SJSA1 (cell line): ENCODE results near the gene ESPN. TPM values are rescaled to one million over a fixed set of nuclear protein-coding genes. Genes with fewer than 3 reads are reported as not detected.

Experiments used
- DNase-seq, 2 experiments: peaks; one replicate each; pipeline ENCODE4 v3.0.0-alpha.2; 2015 to 2020; ENCODE audit warnings: low spot score in 2 of 2, low read depth in 1 of 2
- H3K27ac ChIP-seq: fragments of 250-450 bp; sonication (Bioruptor Pico); 2 replicates; pipeline ENCODE4 v1.5.1; 2020; ENCODE audit warnings: mild to moderate bottlenecking, moderate library complexity
- H3K27me3 ChIP-seq: fragments of 250-450 bp; sonication (Bioruptor Pico); replicated peaks from 2 replicates; pipeline ENCODE4 v1.5.1; 2020; ENCODE audit warnings: mild to moderate bottlenecking, moderate library complexity
- H3K36me3 ChIP-seq: fragments of 250-450 bp; sonication (Bioruptor Pico); 2 replicates; pipeline ENCODE4 v1.5.1; 2020; ENCODE audit warnings: mild to moderate bottlenecking
- H3K4me1 ChIP-seq: fragments of 250-450 bp; sonication (Bioruptor Pico); replicated peaks from 2 replicates; pipeline ENCODE4 v1.6.1; 2021; ENCODE audit warnings: mild to moderate bottlenecking
- H3K4me3 ChIP-seq: fragments of 250-450 bp; sonication (Bioruptor Pico); 2 replicates; pipeline ENCODE4 v1.5.1; 2020; ENCODE audit warnings: mild to moderate bottlenecking
- H3K9me3 ChIP-seq: fragments of 250-450 bp; sonication (Bioruptor Pico); replicated peaks from 2 replicates; pipeline ENCODE4 v1.5.1; 2020; ENCODE audit warnings: mild to moderate bottlenecking
- total RNA-seq: library from RNA; depleted of rRNA; stranded (reverse); fragments of >200 nt; shearing (Covaris generic); gene quantifications from 2 replicates; pipeline ENCODE4 v1.2.3, GENCODE V29; 2014; rRNA removed

The ESPN gene
- total RNA-seq, 1 experiment from 2014 or later = not detected

DNA sequence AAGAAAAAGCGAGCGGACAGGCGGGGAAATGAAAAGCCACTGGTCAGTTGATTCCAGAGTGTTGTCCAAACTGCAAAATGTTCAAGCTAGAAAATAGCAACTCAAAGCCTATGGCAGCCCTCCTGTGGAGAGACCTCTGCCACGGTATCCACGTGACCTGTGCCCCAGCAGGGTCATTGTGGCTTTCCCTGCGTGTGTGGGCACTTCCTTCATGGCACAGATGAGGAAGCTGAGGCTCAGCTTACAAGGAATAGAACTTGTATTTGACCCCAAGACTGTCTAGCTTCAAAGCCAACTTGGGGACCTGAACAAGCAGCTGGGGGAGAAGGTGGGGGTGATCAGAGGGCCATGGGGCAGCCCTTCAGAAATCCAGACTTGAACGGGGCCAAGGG lies 82.5 kb downstream of the ESPN start:
- H3K27ac ChIP-seq = no peak overlapping the region
- H3K27me3 ChIP-seq = no peaks in the 10 kb centered on the region
- no peak for DNase-seq
- no peak overlapping the region for H3K4me3 ChIP-seq
- no peaks in the 10 kb centered on the region for H3K4me1 ChIP-seq
- no peaks in the 10 kb centered on the region for H3K36me3 ChIP-seq
- no peaks in the 10 kb centered on the region for H3K9me3 ChIP-seq

DNA sequence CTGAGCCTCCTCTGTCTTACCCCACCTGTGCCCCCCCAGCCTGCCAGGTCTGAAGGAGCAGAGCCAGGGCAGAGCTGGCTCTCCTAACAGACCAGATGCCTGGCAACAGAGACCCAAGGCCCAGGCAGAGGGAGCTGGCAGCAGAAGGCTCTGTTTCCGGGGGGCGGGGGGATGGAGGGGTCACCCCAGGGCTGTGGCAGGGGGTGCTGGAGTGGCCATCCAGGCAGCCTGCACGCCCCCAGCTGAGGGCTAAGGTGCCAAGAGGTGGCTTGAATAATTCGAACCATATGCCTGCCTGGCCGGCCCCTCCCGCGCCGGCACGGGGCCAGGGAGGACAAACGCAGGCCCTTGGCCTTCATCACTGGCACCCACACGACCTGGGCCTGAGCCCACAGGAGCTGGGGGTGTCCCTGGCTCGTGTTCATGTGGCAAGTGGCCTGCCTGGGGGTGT lies 82.9 kb downstream of the ESPN start:
- no peak overlapping the region for H3K27ac ChIP-seq
- H3K4me1 ChIP-seq = no peaks in the 10 kb centered on the region
- H3K4me3 ChIP-seq = no peak overlapping the region
- no peaks in the 10 kb centered on the region for H3K27me3 ChIP-seq
- no peaks in the 10 kb centered on the region for H3K36me3 ChIP-seq
- no peaks in the 10 kb centered on the region for H3K9me3 ChIP-seq
- no peak for DNase-seq

GRCh38 chr1:6508154-6508815 lies 83.7 kb downstream of the ESPN start:
- no peaks in the 10 kb centered on the region for H3K27me3 ChIP-seq
- DNase-seq = no peak
- H3K4me3 ChIP-seq = no peak overlapping the region
- no peaks in the 10 kb centered on the region for H3K4me1 ChIP-seq
- H3K36me3 ChIP-seq = no peaks in the 10 kb centered on the region
- H3K27ac ChIP-seq = no peak overlapping the region
- H3K9me3 ChIP-seq = no peaks in the 10 kb centered on the region

- H3K4me1 ChIP-seq = no peaks in the 10 kb centered on the region
- H3K27me3 ChIP-seq = no peaks in the 10 kb centered on the region
- H3K36me3 ChIP-seq = no peaks in the 10 kb centered on the region
- DNase-seq = no peak
- H3K9me3 ChIP-seq = no peaks in the 10 kb centered on the region
- H3K4me3 ChIP-seq = no peak overlapping the region
- H3K27ac ChIP-seq = no peak overlapping the region
These were observed 84.2 kb downstream of the ESPN start for GRCh38 chr1:6508816-6509189.

- Histone ChIP-seq H3K4me1 (no peaks in the 10 kb centered on the region), H3K36me3 (no peaks in the 10 kb centered on the region), H3K27me3 (no peaks in the 10 kb centered on the region), H3K9me3 (no peaks in the 10 kb centered on the region), H3K27ac (no peak overlapping the region), H3K4me3 (no peak overlapping the region)
- no peak for DNase-seq
These were observed 84.8 kb downstream of the ESPN start for GRCh38 chr1:6509220-6509918.

GRCh38 chr1:6509919-6510291 lies 85.3 kb downstream of the ESPN start:
- no peak overlapping the region for H3K4me3 ChIP-seq
- no peaks in the 10 kb centered on the region for H3K4me1 ChIP-seq
- no peaks in the 10 kb centered on the region for H3K9me3 ChIP-seq
- no peaks in the 10 kb centered on the region for H3K36me3 ChIP-seq
- H3K27me3 ChIP-seq = no peaks in the 10 kb centered on the region
- DNase-seq = no peak
- no peak overlapping the region for H3K27ac ChIP-seq

DNA sequence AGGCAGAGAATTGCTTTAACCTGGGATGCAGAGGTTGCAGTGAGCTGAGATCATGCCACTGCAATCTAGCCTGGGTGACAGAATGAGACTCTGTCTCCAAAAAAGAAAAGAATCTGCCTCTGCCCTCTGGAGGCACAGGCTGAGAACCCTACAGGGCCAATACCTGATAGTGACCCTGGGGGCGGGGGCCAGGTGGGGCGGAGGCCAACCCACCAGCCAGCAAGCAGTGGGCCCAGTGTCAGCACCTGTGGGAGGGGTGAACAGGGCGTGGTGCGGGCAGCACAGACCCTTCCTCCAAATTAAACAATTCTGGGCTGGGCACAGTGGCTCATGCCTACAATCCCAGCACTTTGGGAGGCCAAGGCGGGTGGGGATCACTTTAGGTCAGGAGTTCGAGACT lies 85.9 kb downstream of the ESPN start:
- H3K27me3 ChIP-seq = no peaks in the 10 kb centered on the region
- no peak for DNase-seq
- no peak overlapping the region for H3K27ac ChIP-seq
- no peaks in the 10 kb centered on the region for H3K9me3 ChIP-seq
- no peak overlapping the region for H3K4me3 ChIP-seq
- H3K36me3 ChIP-seq = no peaks in the 10 kb centered on the region
- H3K4me1 ChIP-seq = no peaks in the 10 kb centered on the region; the same call in 1 of the 2 replicates

Other genes with a start within 250 kb of the ESPN start
- gene CHD5, start 244.5 kb upstream of the ESPN start, total RNA-seq = 0.28 and 0.53 TPM in 2 replicates
- 149 and 187 TPM in 2 replicates for gene RPL22, start 225.2 kb upstream of the ESPN start, total RNA-seq
- gene RNF207, start 218.7 kb upstream of the ESPN start, total RNA-seq = 5.4 and 27.3 TPM in 2 replicates
- 114 and 140 TPM in 2 replicates for gene ICMT, start 188.8 kb upstream of the ESPN start, total RNA-seq
- gene HES3, start 180.6 kb upstream of the ESPN start, total RNA-seq = not detected in 2 replicates
- gene GPR153, start 163.7 kb upstream of the ESPN start, total RNA-seq = 0.32 TPM in 1 of 2 replicates, not detected in the other
- gene ACOT7, start 31.0 kb upstream of the ESPN start, total RNA-seq = 33.9 and 36.9 TPM in 2 replicates
- 0.03 TPM in 1 of 2 replicates, not detected in the other for gene HES2, start 4.9 kb upstream of the ESPN start, total RNA-seq
- gene TNFRSF25, start 41.4 kb downstream of the ESPN start, total RNA-seq = 0.13 and 0.32 TPM in 2 replicates
- gene PLEKHG5, start 66.9 kb downstream of the ESPN start, total RNA-seq = 0.34 and 1.6 TPM in 2 replicates
- 20.0 and 32.0 TPM in 2 replicates for gene NOL9, start 129.7 kb downstream of the ESPN start, total RNA-seq
- gene TAS1R1, start 130.5 kb downstream of the ESPN start, total RNA-seq = not detected in 2 replicates
- 13.4 and 32.5 TPM in 2 replicates for gene ZBTB48, start 155.2 kb downstream of the ESPN start, total RNA-seq
- gene KLHL21, start 178.1 kb downstream of the ESPN start, total RNA-seq = 19.9 and 26.4 TPM in 2 replicates
- gene PHF13, start 189.0 kb downstream of the ESPN start, total RNA-seq = 17.6 and 18.0 TPM in 2 replicates
- gene THAP3, start 200.1 kb downstream of the ESPN start, total RNA-seq = 28.8 and 29.0 TPM in 2 replicates